ENCODE data around the gene HHIP. TPM values are rescaled to one million over a fixed set of nuclear protein-coding genes. Genes with fewer than 3 reads are reported as not detected.

HHIP gene
- total RNA-seq, 1 experiment from 2014 or later = 9.5 TPM

GRCh38 chr4:144709159-144709558 lies 63.2 kb downstream of the HHIP start:
- peak; percentile 93 for DNase-seq (ENCODE audit: low read depth)

GRCh38 chr4:144709793-144710525 lies 64.0 kb downstream of the HHIP start:
- peak; percentile 84 for DNase-seq (ENCODE audit: low read depth)

- peak; percentile 62 for DNase-seq (ENCODE audit: low read depth)
Measured at GRCh38 chr4:144710526-144710912, 64.6 kb downstream of the HHIP start.

- DNase-seq (ENCODE audit: low read depth) = no peak
Measured at GRCh38 chr4:144711700-144712456, 65.9 kb downstream of the HHIP start.

DNA sequence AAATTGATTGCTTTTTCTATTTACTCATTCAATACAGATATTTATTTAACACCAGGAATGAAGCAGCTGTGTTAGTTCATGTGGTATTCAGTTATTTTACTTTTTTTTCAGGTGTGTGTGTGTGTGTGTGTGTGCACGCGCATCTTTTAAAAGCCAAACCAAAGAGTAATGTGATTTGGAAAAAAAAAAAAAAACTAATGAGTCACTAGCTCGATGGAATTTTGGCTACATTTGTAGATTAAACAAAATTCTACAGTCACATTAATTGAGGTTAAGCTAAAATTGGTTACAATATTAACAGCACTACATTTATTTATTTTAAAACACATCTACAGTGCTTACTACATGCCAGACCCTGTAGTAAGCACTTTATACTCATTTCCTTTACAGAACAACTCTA lies 66.8 kb downstream of the HHIP start:
- DNase-seq (ENCODE audit: low read depth) = no peak

DNA sequence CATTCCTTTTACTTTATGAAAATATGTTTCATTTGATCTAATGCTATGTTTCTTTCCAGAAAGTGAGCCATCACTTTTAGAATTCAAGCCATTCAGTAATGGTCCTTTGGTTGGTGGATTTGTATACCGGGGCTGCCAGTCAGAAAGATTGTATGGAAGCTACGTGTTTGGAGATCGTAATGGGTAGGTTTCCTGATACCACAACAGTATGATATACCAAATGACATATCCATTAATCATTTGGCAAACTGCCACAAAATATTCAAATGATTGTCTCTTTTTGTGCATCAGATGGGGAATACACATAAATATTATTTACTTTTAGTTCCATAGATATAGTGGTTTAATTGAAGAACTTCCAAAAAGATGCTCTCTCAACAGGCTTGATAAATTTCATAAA lies 68.2 kb downstream of the HHIP start:
- no peak for DNase-seq (ENCODE audit: low read depth)

- no peak for DNase-seq (ENCODE audit: low read depth)
Measured at GRCh38 chr4:144715230-144715629, 69.3 kb downstream of the HHIP start.

DNA sequence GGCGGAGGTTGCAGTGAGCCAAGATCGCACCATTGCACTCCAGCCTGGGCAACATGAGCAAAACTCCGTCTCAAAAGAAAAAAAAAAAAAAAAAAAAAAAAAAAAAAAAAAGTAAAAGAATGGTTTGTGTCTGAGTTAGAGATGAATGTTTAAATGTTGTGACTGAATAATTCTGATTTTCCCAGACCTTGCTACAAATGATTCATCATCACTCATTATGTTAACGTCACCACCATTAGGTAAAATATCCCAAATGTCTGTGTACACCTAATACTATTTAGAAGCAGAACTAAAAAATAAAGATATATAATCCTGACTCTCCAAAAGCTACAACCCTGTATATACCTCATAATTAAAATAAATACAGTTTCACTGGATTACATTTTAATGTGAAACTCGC lies 70.8 kb downstream of the HHIP start:
- no peak for DNase-seq (ENCODE audit: low read depth)

DNA sequence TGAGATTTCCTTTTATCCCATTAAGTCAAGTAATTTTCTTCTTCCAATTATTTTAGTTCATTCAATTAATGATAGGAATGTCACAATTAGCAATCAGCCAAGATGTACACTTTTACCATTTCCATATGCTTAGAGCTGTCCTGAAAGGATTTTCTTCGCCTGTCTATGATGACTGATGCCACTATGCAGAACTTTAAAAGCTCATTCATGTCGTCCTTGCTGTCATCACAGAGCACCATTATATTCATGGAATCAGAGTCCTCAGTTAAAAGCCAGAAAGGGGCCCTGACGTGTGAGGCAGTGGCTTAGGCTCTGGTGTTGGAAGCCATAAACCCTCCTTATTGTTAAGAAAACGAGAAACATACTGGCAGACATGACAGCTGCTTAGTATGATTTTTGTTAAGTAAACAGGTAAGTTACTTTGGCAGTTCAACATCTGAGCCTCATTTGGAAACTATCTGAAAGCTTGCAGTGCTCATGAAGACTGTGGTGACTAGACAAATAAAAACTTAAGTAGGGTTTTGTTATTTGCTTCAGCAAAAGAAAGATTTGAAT lies 73.1 kb downstream of the HHIP start:
- no peak for DNase-seq (ENCODE audit: low read depth)

- no peak for DNase-seq (ENCODE audit: low read depth)
Measured at GRCh38 chr4:144720491-144720890, 74.5 kb downstream of the HHIP start.

DNA sequence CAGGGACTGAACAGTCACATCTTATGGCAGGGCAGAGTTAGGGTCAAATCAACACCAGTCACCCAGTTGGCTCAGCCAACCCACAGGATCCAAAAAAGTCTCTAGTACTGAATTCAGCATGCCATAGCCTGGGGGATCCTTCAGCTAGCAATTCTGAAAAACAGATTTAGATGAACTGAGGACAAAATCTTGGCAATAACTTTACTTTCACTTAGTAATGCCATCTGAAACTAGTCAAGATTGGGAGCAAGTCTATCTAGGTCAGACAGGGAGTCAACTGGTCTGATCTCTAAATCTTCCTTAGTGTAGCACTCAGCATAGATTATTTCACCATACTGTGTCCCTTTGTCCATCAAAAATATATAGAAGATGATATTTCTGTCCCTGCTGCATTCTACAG lies 76.0 kb downstream of the HHIP start:
- DNase-seq (ENCODE audit: low read depth) = no peak

DNA sequence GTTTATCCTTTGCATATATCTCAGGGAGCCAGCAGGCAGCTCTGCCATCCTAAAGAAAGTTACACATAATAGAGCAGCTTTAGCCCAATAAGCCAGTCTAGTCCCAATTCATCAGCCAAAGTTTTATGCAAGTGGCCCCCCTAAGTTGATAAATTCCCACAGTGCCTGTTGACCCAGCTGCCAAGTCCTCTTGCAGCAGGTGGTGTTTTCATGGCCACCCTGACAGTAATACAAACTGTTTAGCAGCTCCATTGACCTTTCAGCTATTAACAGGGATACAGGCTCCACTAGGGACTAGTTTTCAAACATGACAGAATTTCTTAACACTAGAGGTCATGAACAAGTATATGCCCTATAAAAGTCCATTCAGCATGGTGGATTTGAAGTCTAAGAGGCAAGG lies 77.5 kb downstream of the HHIP start:
- no peak for DNase-seq (ENCODE audit: low read depth)

GRCh38 chr4:144729175-144729574 lies 83.2 kb downstream of the HHIP start:
- DNase-seq (ENCODE audit: low read depth) = no peak

DNA sequence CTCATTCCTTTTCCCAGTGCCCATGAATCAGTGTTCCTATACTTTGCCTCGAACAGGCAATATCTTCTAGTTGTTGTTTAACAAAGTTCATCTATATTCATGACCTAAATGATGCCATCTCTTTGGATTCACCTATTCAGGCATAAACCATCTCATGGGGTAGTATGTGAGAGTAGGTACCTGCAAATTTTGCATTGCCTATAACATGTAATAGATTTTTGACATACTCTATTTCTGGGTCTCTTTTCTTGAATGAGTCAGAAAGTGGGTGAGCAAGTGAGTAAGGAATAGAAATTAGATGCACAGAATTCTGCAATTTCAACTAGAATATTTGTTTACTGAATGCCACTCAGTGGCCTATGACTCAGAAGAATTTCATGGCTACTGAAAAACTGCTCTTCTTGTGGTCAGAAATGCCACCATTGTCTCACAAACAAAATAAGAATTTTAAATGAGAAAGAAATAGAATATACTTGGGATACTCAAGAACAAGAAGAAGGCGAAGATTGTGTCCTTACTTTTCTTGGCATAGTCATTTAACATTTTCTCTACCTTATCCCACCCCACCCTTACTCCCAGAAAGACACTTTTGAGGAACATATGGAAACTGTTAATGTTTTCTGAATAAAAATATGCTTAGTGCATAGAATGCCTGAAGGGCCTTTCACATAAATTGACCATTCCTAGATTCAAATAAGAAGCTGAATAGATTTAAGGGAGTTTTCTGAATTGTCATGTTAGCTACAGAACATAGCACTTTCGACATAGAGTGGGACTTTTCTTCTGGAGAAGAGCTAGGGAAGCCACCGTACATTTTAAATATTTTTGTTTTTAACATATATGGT lies 86.8 kb downstream of the HHIP start:
- peak; percentile 5 for DNase-seq (ENCODE audit: low read depth)

DNA sequence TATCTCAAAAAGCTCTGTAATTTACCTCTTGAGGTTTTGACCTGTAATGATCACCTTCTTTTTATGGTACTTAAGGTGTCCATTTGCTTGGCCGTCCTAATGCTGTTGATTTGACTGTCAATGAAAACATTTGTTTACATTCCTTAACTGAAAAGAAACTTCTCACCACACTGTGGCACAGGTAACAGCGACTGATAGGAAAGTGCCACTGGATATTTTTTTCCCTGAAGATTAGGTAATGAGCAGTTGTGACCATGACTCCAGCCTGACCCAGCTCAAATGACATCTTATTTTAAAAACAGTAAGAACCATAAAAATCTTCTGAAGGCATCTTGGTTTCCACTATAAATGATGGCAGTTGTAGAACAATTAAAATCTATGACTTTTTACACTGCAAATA lies 87.6 kb downstream of the HHIP start:
- DNase-seq (ENCODE audit: low read depth) = no peak

DNA sequence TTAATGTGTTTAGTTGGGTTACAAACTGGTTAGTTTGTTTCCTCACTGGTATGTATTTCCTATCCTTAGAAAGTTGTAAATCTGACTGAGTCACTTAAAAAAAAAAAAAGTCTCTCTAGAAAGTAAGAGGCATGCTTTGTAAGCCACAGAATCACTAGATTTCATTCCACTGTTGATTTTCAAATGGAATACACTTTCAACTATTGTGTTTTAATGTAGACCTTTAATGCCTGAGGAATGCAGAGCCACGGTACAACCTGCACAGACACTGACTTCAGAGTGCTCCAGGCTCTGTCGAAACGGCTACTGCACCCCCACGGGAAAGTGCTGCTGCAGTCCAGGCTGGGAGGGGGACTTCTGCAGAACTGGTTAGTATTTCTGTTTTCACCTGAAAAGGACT lies 88.6 kb downstream of the HHIP start:
- DNase-seq (ENCODE audit: low read depth) = no peak

GRCh38 chr4:144738649-144739048 lies 92.7 kb downstream of the HHIP start:
- DNase-seq (ENCODE audit: low read depth) = no peak

DNA sequence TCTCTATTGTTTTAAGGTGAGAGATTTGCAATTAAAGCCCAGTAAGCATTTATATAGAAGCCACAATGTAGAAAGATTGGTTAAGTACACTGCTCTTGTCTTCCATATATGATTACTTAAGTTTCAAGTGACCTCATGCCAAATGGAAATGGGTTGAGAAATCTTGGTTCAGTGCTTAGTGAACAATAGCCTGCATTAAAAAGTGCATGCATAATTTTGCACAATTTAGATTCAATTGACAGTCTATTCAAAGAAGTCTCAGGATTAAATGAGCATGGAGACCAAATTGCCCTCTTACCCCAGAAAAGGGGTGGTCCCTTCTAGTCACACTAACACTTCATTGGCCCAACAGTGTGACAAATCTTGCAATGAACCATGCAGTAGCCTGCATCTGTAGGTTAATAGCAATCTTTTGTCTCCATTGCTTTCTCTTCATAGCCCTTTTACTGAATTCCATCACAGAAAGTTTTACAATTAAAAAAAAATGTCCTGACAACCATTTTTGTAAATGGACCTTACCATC lies 93.6 kb downstream of the HHIP start:
- DNase-seq (ENCODE audit: low read depth) = no peak

DNA sequence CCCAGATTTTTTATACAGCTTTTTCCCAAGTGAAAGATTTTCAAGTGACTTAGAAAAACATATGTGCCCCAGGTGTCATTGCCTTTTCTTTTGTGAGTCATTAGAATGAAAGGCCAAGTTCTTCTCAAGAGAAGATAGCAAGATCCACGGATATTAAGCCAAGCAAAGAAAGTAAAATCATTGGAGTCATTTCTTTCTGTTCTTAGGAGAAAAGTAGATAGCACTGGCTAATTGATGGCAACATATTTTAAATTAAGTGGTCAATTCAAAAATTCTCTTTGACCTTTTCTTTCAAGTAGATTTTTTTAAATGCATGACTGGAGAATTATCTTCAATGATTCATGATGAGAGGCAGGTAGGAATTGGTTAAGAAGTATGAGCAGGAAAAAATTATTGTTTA lies 94.4 kb downstream of the HHIP start:
- no peak for DNase-seq (ENCODE audit: low read depth)

GRCh38 chr4:144748814-144749555 lies 103.0 kb downstream of the HHIP start:
- no peak for DNase-seq (ENCODE audit: low read depth)

DNA sequence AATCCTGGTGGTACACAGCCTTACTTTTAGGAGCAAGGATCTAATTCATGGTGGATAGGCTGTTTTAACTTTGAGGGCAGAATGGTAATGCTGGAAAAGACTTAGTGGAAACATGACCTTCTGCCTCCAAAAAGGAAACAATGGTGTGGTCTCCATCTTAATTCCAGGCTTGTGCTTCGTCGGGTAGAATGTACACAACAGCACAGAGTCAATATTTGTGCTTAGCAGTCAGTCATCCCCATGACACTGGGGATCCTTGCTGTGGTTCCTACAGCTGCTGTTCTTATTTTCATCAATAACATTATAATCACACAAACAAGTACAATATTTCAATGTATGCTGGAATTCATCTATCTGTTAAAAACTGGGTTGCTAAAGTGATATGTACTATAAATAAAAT lies 104.4 kb downstream of the HHIP start:
- no peak for DNase-seq (ENCODE audit: low read depth)

Data from Daoy (cell line).